Keratinocyte (primary cell): ENCODE data around the gene TPM1. TPM values are rescaled to one million over a fixed set of nuclear protein-coding genes. Genes with fewer than 3 reads are reported as not detected.
A peak's percentile ranks its signal among the peaks of the same experiment; 100 is the strongest.
"Not testable (repeated sequence)": the region's sequence is repeated elsewhere in the genome, so short reads cannot be mapped to it uniquely, and the experiment has no call there.

Source experiments
- DNase-seq: peaks from one replicate; pipeline ENCODE4 v3.0.0-alpha.2; 2011; ENCODE audit warnings: low read depth, missing footprints, low spot score
- FAIRE-seq: peaks from 2 replicates; lab custom pipeline; 2011; peaks lifted over from hg19 to GRCh38; lab: Jason Lieb, UNC
- H2AFZ ChIP-seq: 2 replicates; pipeline ENCODE4 v1.6.0; 2012; ENCODE audit warnings: low read length, control low read depth, inconsistent platforms; ENCODE audit not compliant: control insufficient read depth
- H3K27ac ChIP-seq: 2 replicates; pipeline ENCODE4 v1.5.1; 2011; ENCODE audit warnings: low read length; ENCODE audit not compliant: control insufficient read depth, insufficient read depth
- H3K27me3 ChIP-seq: 3 replicates; pipeline ENCODE4 v1.6.0; 2011; ENCODE audit warnings: low read length; ENCODE audit not compliant: control insufficient read depth, insufficient read depth; ENCODE audit errors: extremely low read depth
- H3K36me3 ChIP-seq, 2 experiments: 2 replicates in 1 of 2; 3 replicates in 1 of 2; pipeline ENCODE4 v1.5.1; 2011; ENCODE audit warnings: low read length in 2 of 2, mild to moderate bottlenecking in 1 of 2; ENCODE audit not compliant: control insufficient read depth in 2 of 2, insufficient read depth in 2 of 2; ENCODE audit errors: extremely low read depth in 1 of 2
- H3K4me1 ChIP-seq: 3 replicates; pipeline ENCODE4 v1.5.1; 2011; ENCODE audit warnings: low read length; ENCODE audit not compliant: control insufficient read depth, insufficient read depth; ENCODE audit errors: extremely low read depth
- H3K4me2 ChIP-seq: 3 replicates; pipeline ENCODE4 v1.6.0; 2011; ENCODE audit warnings: low read depth, low read length; ENCODE audit not compliant: control insufficient read depth, insufficient read depth; ENCODE audit errors: extremely low read depth
- H3K4me3 ChIP-seq, 3 experiments: fragments of 200-600 bp in 1 of 3; sonication (generic) in 1 of 3; 2 replicates in 2 of 3; 3 replicates in 1 of 3; pipeline ENCODE4 v1.5.1; 2011 to 2016; ENCODE audit warnings: low read length in 3 of 3, mild to moderate bottlenecking in 3 of 3, control low read depth in 2 of 3, inconsistent platforms in 1 of 3, low read depth in 1 of 3, mixed read lengths in 1 of 3, mixed run types in 1 of 3, moderate library complexity in 1 of 3; ENCODE audit not compliant: control insufficient read depth in 2 of 3, insufficient read depth in 2 of 3; ENCODE audit errors: extremely low read depth in 1 of 3
- H3K79me2 ChIP-seq: 2 replicates; pipeline ENCODE4 v1.6.0; 2012; ENCODE audit warnings: low read length; ENCODE audit not compliant: control insufficient read depth, insufficient read depth
- H3K9ac ChIP-seq: 3 replicates; pipeline ENCODE4 v1.6.0; 2011; ENCODE audit warnings: low read length; ENCODE audit not compliant: control insufficient read depth, insufficient read depth; ENCODE audit errors: extremely low read depth
- H3K9me1 ChIP-seq: 3 replicates; pipeline ENCODE4 v1.6.0; 2011; ENCODE audit warnings: low read length; ENCODE audit not compliant: control insufficient read depth, insufficient read depth; ENCODE audit errors: extremely low read depth
- H3K9me3 ChIP-seq: 2 replicates; pipeline ENCODE4 v1.5.1; 2012; ENCODE audit warnings: low read depth, low read length; ENCODE audit not compliant: control insufficient read depth
- H4K20me1 ChIP-seq: 3 replicates; pipeline ENCODE4 v1.6.0; 2011; ENCODE audit warnings: low read length; ENCODE audit not compliant: control insufficient read depth, insufficient read depth; ENCODE audit errors: extremely low read depth
- EZH2 ChIP-seq: IDR thresholded peaks from one replicate; pipeline ENCODE4 v1.6.1; 2012; ENCODE audit warnings: inconsistent platforms, mild to moderate bottlenecking, low read length, moderate library complexity
- dilution Hi-C: fragments of 300-500 bp; cut with MboI; formaldehyde crosslinking; loops from one replicate; pipeline ENCODE4 v1.7.0; 2020; ENCODE audit warnings: low sequenced_read_pairs; ENCODE audit not compliant: extremely low pct_ligation_motif_present
- polyA minus RNA-seq, 3 experiments: library from RNA; depleted of rRNA, polyadenylated mRNA; stranded (reverse); fragments of >200 nt; gene quantifications; 1 replicate in 1 of 3; 2 replicates in 1 of 3; 3 replicates in 1 of 3; pipeline ENCODE4 v1.2.3, GENCODE V29; 2011
- polyA plus RNA-seq, 5 experiments: library from polyadenylated mRNA; depleted of rRNA in 3 of 5; stranded (reverse) in 3 of 5; stranded (forward) in 1 of 5; unstranded in 1 of 5; fragments of >200 nt; gene quantifications; 1 replicate in 1 of 5; 2 replicates in 3 of 5; 3 replicates in 1 of 5; pipeline versions ENCODE4 v1.2.1 to v1.2.3, GENCODE V29; 2011 to 2012; ENCODE audit warnings: missing spikeins in 2 of 5, low read depth in 1 of 5, low replicate concordance in 1 of 5
- TF ChIP-seq, protein P1 (sequence below), 3 experiments: IDR thresholded peaks in 1 of 3; conservative IDR thresholded peaks in 1 of 3; optimal IDR thresholded peaks in 1 of 3; 2 replicates in 2 of 3; 3 replicates in 1 of 3; pipeline versions ENCODE3 to v1.5.1; 2011; ENCODE audit warnings: low read length in 3 of 3, mild to moderate bottlenecking in 3 of 3, moderate library complexity in 2 of 3, control low read depth in 1 of 3, inconsistent platforms in 1 of 3; ENCODE audit not compliant: insufficient read depth in 2 of 3; ENCODE audit errors: extremely low read depth in 1 of 3

TPM1 gene
- 348 to 381 TPM (median 370 TPM) in 3 replicates for polyA plus RNA-seq
- 470 TPM for polyA plus RNA-seq (2011; ENCODE audit: low read depth)
- polyA plus RNA-seq (2011; cell fraction: cytosol; rRNA removed) = 448 and 582 TPM in 2 replicates
- polyA plus RNA-seq (2011; cell fraction: nucleus; rRNA removed) = 562 and 605 TPM in 2 replicates
- 162 and 249 TPM in 2 replicates for polyA plus RNA-seq (2012; ENCODE audit: low replicate concordance)
- 94.6 to 233 TPM (median 200 TPM) in 3 replicates for polyA minus RNA-seq
- polyA minus RNA-seq (2011; cell fraction: cytosol; rRNA and poly(A)+ RNA removed) = 239 TPM
- 234 and 444 TPM in 2 replicates for polyA minus RNA-seq (2011; cell fraction: nucleus; rRNA and poly(A)+ RNA removed)

DNA sequence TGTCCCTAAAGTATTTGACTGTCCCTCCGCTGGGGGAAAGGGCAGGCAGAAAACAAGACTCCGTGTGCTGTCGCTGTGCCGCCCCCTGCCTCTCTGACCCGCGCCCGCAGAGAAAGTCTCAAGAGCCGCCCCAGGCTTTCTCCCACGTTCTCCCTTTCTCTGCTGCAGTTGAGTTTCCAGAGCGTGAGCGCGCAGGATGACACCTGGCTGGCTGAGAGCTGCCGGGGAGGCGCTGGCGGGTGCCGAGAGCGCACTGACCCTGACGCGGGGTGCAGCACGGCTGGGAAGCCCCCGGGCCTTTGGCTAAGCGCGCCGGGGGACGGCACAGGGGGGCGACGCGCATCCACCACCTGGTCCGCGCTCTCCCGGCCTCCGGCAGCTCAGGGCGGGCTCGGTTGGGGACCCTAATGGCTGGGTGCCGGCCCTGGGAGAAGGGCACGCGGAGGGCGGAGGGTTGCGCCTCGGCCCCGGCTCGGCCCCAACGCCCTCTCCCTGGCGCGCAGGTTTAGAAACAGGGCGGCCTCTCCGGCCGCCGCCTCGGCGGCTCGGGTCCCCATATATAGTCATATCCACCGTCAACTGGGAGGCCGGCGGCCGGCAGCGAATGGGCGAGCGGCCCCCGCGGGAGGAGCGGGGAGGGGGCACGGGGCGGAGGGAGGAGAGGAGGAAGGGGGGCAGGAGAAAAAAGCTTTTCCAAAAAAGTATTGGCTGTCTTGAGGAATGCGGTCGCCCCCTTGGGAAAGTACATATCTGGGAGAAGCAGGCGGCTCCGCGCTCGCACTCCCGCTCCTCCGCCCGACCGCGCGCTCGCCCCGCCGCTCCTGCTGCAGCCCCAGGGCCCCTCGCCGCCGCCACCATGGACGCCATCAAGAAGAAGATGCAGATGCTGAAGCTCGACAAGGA, at the start of gene TPM1:
TPM1 (plus strand) TSS at position 774 of the 903 bp plus-strand sequence; CDS start at position 857, 83 bp downstream.
- peak within 1 kb of the TSS; percentile 63 for H3K9ac ChIP-seq
- dilution Hi-C loops = loop anchor here (25.0 kb wide), 1 partner anchor 280 kb away; no protein-coding TSS in a partner anchor

DNA sequence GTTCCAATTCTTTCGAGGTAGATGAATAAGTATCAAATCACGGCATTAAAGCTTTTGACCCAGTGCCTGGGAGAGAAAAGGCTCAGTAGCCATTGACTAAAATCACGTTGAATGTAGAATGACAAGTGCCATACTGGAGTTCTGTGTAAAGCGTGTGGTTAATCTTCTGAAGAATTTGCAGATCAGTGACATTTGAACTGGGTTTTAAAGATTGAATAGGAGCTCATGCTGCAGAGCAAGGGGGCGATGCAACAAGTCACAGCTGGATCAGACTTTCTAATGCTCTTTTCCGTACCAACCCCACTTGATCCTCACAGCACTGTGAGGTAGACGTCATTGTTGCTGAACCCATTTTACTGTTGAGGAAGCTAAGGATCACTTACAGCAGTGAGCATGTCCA, 49.5 kb upstream of the TPM1 start:
- H3K27me3 ChIP-seq = no peaks in the 10 kb centered on the region
- dilution Hi-C loops = loop anchor here (10.0 kb wide), 1 partner anchor 68 kb away; no protein-coding TSS in a partner anchor
- no peak overlapping the region for H3K4me3 ChIP-seq
- no peak overlapping the region for H3K27ac ChIP-seq
- no peak overlapping the region for H3K9ac ChIP-seq
- H3K9me3 ChIP-seq = no peaks in the 10 kb centered on the region
- H3K4me2 ChIP-seq = no peak overlapping the region
- DNase-seq = no peak
- no peaks in the 10 kb centered on the region for H3K36me3 ChIP-seq
- H3K9me1 ChIP-seq = no peaks in the 10 kb centered on the region
- H2AFZ ChIP-seq = no peak overlapping the region
- no peaks in the 10 kb centered on the region for H3K79me2 ChIP-seq
- FAIRE-seq = no peak
- no peaks in the 10 kb centered on the region for H3K4me1 ChIP-seq
- no peak for TF ChIP-seq EZH2
- TF ChIP-seq, protein P1, sequence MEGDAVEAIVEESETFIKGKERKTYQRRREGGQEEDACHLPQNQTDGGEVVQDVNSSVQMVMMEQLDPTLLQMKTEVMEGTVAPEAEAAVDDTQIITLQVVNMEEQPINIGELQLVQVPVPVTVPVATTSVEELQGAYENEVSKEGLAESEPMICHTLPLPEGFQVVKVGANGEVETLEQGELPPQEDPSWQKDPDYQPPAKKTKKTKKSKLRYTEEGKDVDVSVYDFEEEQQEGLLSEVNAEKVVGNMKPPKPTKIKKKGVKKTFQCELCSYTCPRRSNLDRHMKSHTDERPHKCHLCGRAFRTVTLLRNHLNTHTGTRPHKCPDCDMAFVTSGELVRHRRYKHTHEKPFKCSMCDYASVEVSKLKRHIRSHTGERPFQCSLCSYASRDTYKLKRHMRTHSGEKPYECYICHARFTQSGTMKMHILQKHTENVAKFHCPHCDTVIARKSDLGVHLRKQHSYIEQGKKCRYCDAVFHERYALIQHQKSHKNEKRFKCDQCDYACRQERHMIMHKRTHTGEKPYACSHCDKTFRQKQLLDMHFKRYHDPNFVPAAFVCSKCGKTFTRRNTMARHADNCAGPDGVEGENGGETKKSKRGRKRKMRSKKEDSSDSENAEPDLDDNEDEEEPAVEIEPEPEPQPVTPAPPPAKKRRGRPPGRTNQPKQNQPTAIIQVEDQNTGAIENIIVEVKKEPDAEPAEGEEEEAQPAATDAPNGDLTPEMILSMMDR (optimal IDR thresholded peaks at IDR 0.05 in 1 of 3, IDR thresholded peaks at IDR 0.05 in 1 of 3, conservative IDR thresholded peaks at IDR 0.05 in 1 of 3; ENCODE audit: extremely low read depth in 1 of 3, insufficient read depth in 2 of 3, low read length in 3 of 3) = no peak
- H4K20me1 ChIP-seq = no peaks in the 10 kb centered on the region

More for the DNA sequence above, at the start of gene TPM1:
- H3K79me2 ChIP-seq = peaks cover 27% of the 10 kb centered on the region
- H3K4me1 ChIP-seq = peaks cover 75% of the 10 kb centered on the region
- peaks cover 0 to 5% of the 10 kb centered on the region in 2 experiments for H3K36me3 ChIP-seq
- H3K9me1 ChIP-seq = no peaks in the 10 kb centered on the region
- peak within 1 kb of the TSS; percentile 66 for H2AFZ ChIP-seq
- H3K27ac ChIP-seq = peak within 1 kb of the TSS; percentile 50
- H3K4me2 ChIP-seq = peak within 1 kb of the TSS; percentile 84
- TF ChIP-seq, protein P1 (optimal IDR thresholded peaks at IDR 0.05 in 1 of 3, IDR thresholded peaks at IDR 0.05 in 1 of 3, conservative IDR thresholded peaks at IDR 0.05 in 1 of 3; ENCODE audit: extremely low read depth in 1 of 3, insufficient read depth in 2 of 3, low read length in 3 of 3) = peak in 2 of 3 experiments; percentile 0 to 4
- TF ChIP-seq EZH2 = no peak
- H4K20me1 ChIP-seq = no peaks in the 10 kb centered on the region
- H3K9me3 ChIP-seq = peaks cover 3% of the 10 kb centered on the region
- H3K4me3 ChIP-seq = peak within 1 kb of the TSS; percentile 74 to 87 (median 84)
- DNase-seq = no peak
- H3K27me3 ChIP-seq = no peaks in the 10 kb centered on the region
- FAIRE-seq = no peak

DNA sequence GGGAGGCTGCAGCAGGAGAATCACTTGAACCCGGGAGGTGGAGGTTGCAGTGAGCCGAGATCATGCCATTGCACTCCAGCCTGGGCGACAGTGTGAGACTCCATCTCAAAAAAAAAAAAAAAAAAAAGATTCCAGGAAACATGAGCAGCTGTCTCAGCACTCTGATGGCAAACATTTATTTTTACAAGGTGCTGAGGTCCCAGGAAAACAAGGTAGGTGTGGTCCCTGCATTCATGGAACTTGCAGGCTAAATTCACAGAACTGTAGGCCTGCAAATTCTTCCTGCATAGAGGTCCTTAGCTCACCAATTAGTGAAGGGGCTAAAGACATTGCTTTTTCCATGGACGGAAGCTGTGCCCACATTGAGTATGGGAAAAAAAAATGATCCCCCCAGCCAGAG, 48.9 kb upstream of the TPM1 start:
- H3K79me2 ChIP-seq, H3K9me1 ChIP-seq, H3K9me3 ChIP-seq, H4K20me1 ChIP-seq, H3K36me3 ChIP-seq, DNase-seq, H3K27ac ChIP-seq, H3K27me3 ChIP-seq, H3K9ac ChIP-seq, H3K4me1 ChIP-seq, H2AFZ ChIP-seq, FAIRE-seq, H3K4me3 ChIP-seq, H3K4me2 ChIP-seq: not testable (repeated sequence)
- dilution Hi-C loops = loop anchor here (10.0 kb wide), 1 partner anchor 69 kb away; no protein-coding TSS in a partner anchor
